ENCODE data around the gene TRAPPC5.

TRAPPC5 gene

GRCh38 chr19:7672522-7672921, 8.1 kb upstream of the TRAPPC5 start:
- no peaks in the 10 kb centered on the region for H3K79me2 ChIP-seq (ENCODE audit: low read length)
- no peak overlapping the region for H2AFZ ChIP-seq (ENCODE audit: low read depth, low read length)
- no peak overlapping the region for H3K27ac ChIP-seq (ENCODE audit: low read length)
- no peak overlapping the region for H3K4me2 ChIP-seq (ENCODE audit: low read length)
- TF ChIP-seq CTCF (IDR thresholded peaks at IDR 0.05; ENCODE audit: low read depth, low read length), result no peak
- no peak for TF ChIP-seq EZH2phosphoT487 (IDR thresholded peaks at IDR 0.05; ENCODE audit: low read depth)
- H4K20me1 ChIP-seq (ENCODE audit: insufficient read depth, low read length), result no peaks in the 10 kb centered on the region
- H3K4me3 ChIP-seq (ENCODE audit: low read length), result no peak overlapping the region
- H3K36me3 ChIP-seq (replicated peaks; ENCODE audit: low read depth, low read length), result no peaks in the 10 kb centered on the region
- H3K9ac ChIP-seq (ENCODE audit: low read length), result no peak overlapping the region
- H3K4me1 ChIP-seq (ENCODE audit: low read length), result no peaks in the 10 kb centered on the region
- H3K9me3 ChIP-seq (ENCODE audit: insufficient read depth, low read length), result no peaks in the 10 kb centered on the region
- peaks cover 43% of the 10 kb centered on the region for H3K27me3 ChIP-seq (ENCODE audit: low read depth, low read length)

- Histone ChIP-seq H3K4me3 (ENCODE audit: low read length) (no peak overlapping the region), H4K20me1 (ENCODE audit: insufficient read depth, low read length) (no peaks in the 10 kb centered on the region), H3K27me3 (ENCODE audit: low read depth, low read length) (peaks cover 48% of the 10 kb centered on the region), H3K9me3 (ENCODE audit: insufficient read depth, low read length) (no peaks in the 10 kb centered on the region), H2AFZ (ENCODE audit: low read depth, low read length) (no peak overlapping the region), H3K4me2 (ENCODE audit: low read length) (0 out of 2 replicates have a peak overlapping the region, but pooled peaks have one; percentile 1), H3K9ac (ENCODE audit: low read length) (no peak overlapping the region), H3K36me3 (replicated peaks; ENCODE audit: low read depth, low read length) (no peaks in the 10 kb centered on the region), H3K27ac (ENCODE audit: low read length) (no peak overlapping the region), H3K79me2 (ENCODE audit: low read length) (no peaks in the 10 kb centered on the region), H3K4me1 (ENCODE audit: low read length) (peaks cover 5% of the 10 kb centered on the region)
- TF ChIP-seq EZH2phosphoT487 (IDR thresholded peaks at IDR 0.05; ENCODE audit: low read depth) (no peak), CTCF (IDR thresholded peaks at IDR 0.05; ENCODE audit: low read depth, low read length) (no peak)
Measured at GRCh38 chr19:7674010-7675005, 6.3 kb upstream of the TRAPPC5 start.

- H3K4me2 ChIP-seq (ENCODE audit: low read length), result no peak overlapping the region
- no peaks in the 10 kb centered on the region for H3K36me3 ChIP-seq (replicated peaks; ENCODE audit: low read depth, low read length)
- H3K79me2 ChIP-seq (ENCODE audit: low read length), result peaks cover 6% of the 10 kb centered on the region
- H3K27ac ChIP-seq (ENCODE audit: low read length), result no peak overlapping the region
- no peak overlapping the region for H3K4me3 ChIP-seq (ENCODE audit: low read length)
- H3K9me3 ChIP-seq (ENCODE audit: insufficient read depth, low read length), result no peaks in the 10 kb centered on the region
- H3K4me1 ChIP-seq (ENCODE audit: low read length), result peaks cover 19% of the 10 kb centered on the region
- TF ChIP-seq EZH2phosphoT487 (IDR thresholded peaks at IDR 0.05; ENCODE audit: low read depth), result no peak
- TF ChIP-seq CTCF (IDR thresholded peaks at IDR 0.05; ENCODE audit: low read depth, low read length), result no peak
- H3K9ac ChIP-seq (ENCODE audit: low read length), result no peak overlapping the region
- no peak overlapping the region for H2AFZ ChIP-seq (ENCODE audit: low read depth, low read length)
- H4K20me1 ChIP-seq (ENCODE audit: insufficient read depth, low read length), result no peaks in the 10 kb centered on the region
- peaks cover 45% of the 10 kb centered on the region for H3K27me3 ChIP-seq (ENCODE audit: low read depth, low read length)
Measured at GRCh38 chr19:7676376-7676775, 4.3 kb upstream of the TRAPPC5 start.

GRCh38 chr19:7676854-7677253, 3.8 kb upstream of the TRAPPC5 start, which contains the start of gene MCEMP1:
Gene MCEMP1 (plus strand): TSS chr19:7677090. CDS start chr19:7677121, 31 bp downstream.
- H3K79me2 ChIP-seq (ENCODE audit: low read length), result peaks cover 11% of the 10 kb centered on the region
- no peaks in the 10 kb centered on the region for H3K36me3 ChIP-seq (replicated peaks; ENCODE audit: low read depth, low read length)
- H3K9ac ChIP-seq (ENCODE audit: low read length), result no peak within 1 kb of the TSS
- no peak within 1 kb of the TSS for H3K27ac ChIP-seq (ENCODE audit: low read length)
- no peaks in the 10 kb centered on the region for H4K20me1 ChIP-seq (ENCODE audit: insufficient read depth, low read length)
- H3K9me3 ChIP-seq (ENCODE audit: insufficient read depth, low read length), result no peaks in the 10 kb centered on the region
- no peak within 1 kb of the TSS for H2AFZ ChIP-seq (ENCODE audit: low read depth, low read length)
- H3K4me3 ChIP-seq (ENCODE audit: low read length), result no peak within 1 kb of the TSS
- H3K27me3 ChIP-seq (ENCODE audit: low read depth, low read length), result peaks cover 45% of the 10 kb centered on the region
- TF ChIP-seq CTCF (IDR thresholded peaks at IDR 0.05; ENCODE audit: low read depth, low read length), result no peak
- no peak for TF ChIP-seq EZH2phosphoT487 (IDR thresholded peaks at IDR 0.05; ENCODE audit: low read depth)
- H3K4me2 ChIP-seq (ENCODE audit: low read length), result no peak within 1 kb of the TSS
- H3K4me1 ChIP-seq (ENCODE audit: low read length), result peaks cover 23% of the 10 kb centered on the region

Measured in OCI-LY3 (cell line).